Embryonic facial prominence (tissue), 1 donor: ENCODE data around the gene CDC42EP1.

ENCODE experiments used
- DNase-seq: peaks from one replicate; pipeline ENCODE4 v3.0.0-alpha.2; 2016; ENCODE audit errors: extremely low spot score

CDC42EP1 gene

GRCh38 chr22:37610480-37611129 lies 50.3 kb downstream of the CDC42EP1 start:
- DNase-seq: no peak

GRCh38 chr22:37611207-37611606 lies 50.9 kb downstream of the CDC42EP1 start:
- no peak for DNase-seq

DNA sequence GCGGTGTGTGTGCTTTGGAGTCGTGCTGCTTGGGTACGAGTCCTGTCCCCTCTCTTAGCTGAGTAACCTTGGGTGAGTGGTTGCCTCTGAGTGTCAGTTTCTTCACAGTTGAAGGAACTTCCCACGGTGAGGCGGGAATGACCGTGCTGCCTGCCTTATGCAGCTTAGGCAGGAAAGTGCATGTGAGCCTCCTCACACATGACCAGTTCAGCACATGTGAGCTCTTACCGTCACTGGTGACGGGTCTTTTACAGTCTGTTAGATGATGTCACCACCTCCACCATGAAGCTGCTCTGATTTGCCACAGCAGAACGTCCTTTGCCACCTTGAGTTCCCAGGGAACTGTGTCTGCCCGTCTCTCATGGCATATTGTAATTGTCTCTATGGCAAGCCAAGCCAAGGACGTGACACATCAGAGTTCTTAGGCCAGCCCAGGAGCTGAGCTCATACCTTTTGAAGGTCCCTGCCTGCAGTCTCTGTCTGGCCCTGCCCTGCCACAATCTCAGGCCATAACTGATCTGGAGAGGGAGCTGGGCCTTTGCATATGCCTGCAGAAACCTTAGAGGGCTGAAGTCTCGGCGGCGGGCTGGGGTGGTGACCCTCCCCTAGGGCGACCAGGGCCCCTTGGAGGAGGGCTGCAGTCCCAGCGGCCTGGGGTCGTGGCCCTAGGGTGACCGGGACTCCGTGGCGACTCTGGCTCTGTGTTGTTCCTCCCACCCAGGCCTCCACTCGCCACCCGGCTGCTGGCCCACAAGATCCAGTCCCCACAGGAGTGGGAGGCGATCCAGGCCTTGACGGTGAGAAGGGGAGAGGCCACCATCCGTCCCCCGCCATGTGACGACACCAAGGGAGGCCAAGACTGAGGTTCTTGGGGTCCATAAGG lies 56.2 kb downstream of the CDC42EP1 start:
- no peak for DNase-seq

- no peak for DNase-seq
Observed at GRCh38 chr22:37617431-37617830, 57.2 kb downstream of the CDC42EP1 start.

DNA sequence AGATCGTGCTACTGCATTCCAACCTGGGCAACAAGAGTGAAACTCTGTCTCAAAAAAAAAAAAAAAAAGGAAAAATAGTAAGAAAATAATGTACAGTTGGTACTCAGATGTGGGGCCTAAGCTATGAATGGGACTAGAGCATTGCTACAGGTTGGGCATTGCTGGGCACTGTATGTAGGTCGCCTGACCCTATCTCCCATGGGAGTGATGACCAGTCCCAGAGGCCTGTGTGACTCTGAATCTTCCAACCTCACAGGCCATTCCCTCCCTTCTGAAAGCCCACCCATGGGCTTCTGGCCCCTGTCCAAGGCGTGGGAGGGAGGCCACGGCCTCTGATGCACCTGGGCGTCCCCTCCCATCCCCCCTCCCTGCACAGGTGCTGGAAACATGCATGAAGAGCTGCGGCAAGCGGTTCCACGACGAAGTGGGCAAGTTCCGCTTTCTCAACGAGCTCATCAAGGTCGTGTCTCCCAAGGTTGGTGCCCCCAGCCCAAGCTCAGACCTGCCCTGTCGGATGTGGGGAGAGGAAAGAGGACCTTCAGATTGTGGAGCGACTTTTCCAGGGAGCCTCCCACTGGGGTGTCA lies 57.9 kb downstream of the CDC42EP1 start:
- no peak for DNase-seq

DNA sequence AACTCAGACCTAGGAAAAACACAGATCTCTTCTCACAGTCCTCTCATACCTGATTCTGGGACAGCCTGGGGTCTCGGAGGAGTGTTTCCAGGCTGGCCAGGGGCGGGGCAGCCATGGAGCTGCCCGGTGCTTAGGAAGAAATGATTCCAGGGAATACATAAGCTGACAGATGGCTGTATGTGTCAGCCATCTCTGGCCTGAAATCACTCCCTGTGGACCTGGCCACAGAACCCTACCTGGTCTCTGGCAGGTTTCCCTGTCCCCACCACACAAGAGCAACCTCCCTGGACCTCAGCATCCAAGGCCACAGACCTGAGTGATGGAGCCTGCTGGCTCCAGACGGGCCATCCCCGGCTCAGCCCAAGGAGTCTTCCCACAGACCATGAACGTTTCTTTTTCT lies 58.4 kb downstream of the CDC42EP1 start:
- DNase-seq: no peak
